Prostate gland (tissue), 2 donors: ENCODE measurements around the gene SNCG. TPM values are rescaled to one million over a fixed set of nuclear protein-coding genes. Genes with fewer than 3 reads are reported as not detected.
A peak's percentile ranks its signal among the peaks of the same experiment; 100 is the strongest.

ENCODE experiments used
- DNase-seq: peaks from one replicate; pipeline ENCODE4 v3.0.0-alpha.2; 2019; ENCODE audit warnings: low spot score
- H3K27ac ChIP-seq, 2 donors: fragments of 200-600 bp; sonication (generic); 2 replicates each; pipeline ENCODE4 v1.5.1; 2017 to 2019
- H3K27me3 ChIP-seq: fragments of 200-600 bp; sonication (generic); replicated peaks from 2 replicates; pipeline ENCODE4 v1.5.1; 2019; ENCODE audit not compliant: insufficient read depth
- H3K36me3 ChIP-seq, 2 donors: fragments of 200-600 bp; sonication (generic); 1 replicate in 1 of 2; 2 replicates in 1 of 2; pipeline versions ENCODE4 v1.5.1 to v1.8.1; 2017 to 2019
- H3K4me1 ChIP-seq: fragments of 200-600 bp; sonication (generic); replicated peaks from 2 replicates; pipeline ENCODE4 v1.5.1; 2019
- H3K4me3 ChIP-seq, 2 donors: fragments of 200-600 bp; sonication (generic); 2 replicates each; pipeline ENCODE4 v1.5.1; 2017 to 2019
- H3K9me3 ChIP-seq: fragments of 200-600 bp; sonication (generic); 2 replicates; pipeline ENCODE4 v1.5.1; 2017
- CTCF ChIP-seq, 4 experiments: fragments of 200-600 bp in 2 of 4; fragments of 450-650 bp in 2 of 4; sonication (generic) in 2 of 4; IDR thresholded peaks; 1 replicate in 3 of 4; 2 replicates in 1 of 4; pipeline ENCODE4 v1.5.1; 2016 to 2019; ENCODE audit warnings: antibody characterized with exemption in 4 of 4, mild to moderate bottlenecking in 2 of 4, moderate library complexity in 2 of 4
- POLR2A ChIP-seq: fragments of 450-650 bp; IDR thresholded peaks from one replicate; pipeline ENCODE4 v1.6.1; 2016; ENCODE audit warnings: antibody characterized with exemption, mild to moderate bottlenecking
- POLR2AphosphoS5 ChIP-seq: sonication (generic); formaldehyde crosslinking; IDR thresholded peaks from one replicate; pipeline ENCODE4 v1.6.1; 2017; ENCODE audit warnings: antibody characterized with exemption
- WGBS: methylation state at CpG from one replicate; pipeline ENCODE4 v1.1.5; 2018; 5-methylcytosine and 5-hydroxymethylcytosine counted together
- intact Hi-C: fragments of 100-400 bp; cut with DNase I; formaldehyde crosslinking; loops from one replicate; pipeline ENCODE4 v1.14.2; 2022
- total RNA-seq, 2 donors: library from RNA; depleted of rRNA; stranded (reverse); fragments of >200 nt; gene quantifications; one replicate each; pipeline ENCODE4 v1.1.0, GENCODE V29; 2016

SNCG gene
- total RNA-seq, 2 donors from 2014 or later, result 38.5 to 46.6 TPM

GRCh38 chr10:86964061-86964846 lies 5.9 kb downstream of the SNCG start:
- H3K4me3 ChIP-seq, result no peak overlapping the region
- H3K27ac ChIP-seq, result no peak overlapping the region
- DNase-seq, result no peak
- no peaks in the 10 kb centered on the region for H3K36me3 ChIP-seq
- no peaks in the 10 kb centered on the region for H3K9me3 ChIP-seq
- H3K4me1 ChIP-seq, result no peaks in the 10 kb centered on the region
- no peaks in the 10 kb centered on the region for H3K27me3 ChIP-seq
- intact Hi-C loops, result no loop called here
- TF ChIP-seq POLR2AphosphoS5 (no peak), POLR2A (no peak), CTCF (IDR thresholded peaks at IDR 0.05) (no peak)
- WGBS, result 86% methylated on average over 13 of the region's 13 CpGs

GRCh38 chr10:86964847-86965190 lies 6.4 kb downstream of the SNCG start:
- no peak for DNase-seq

GRCh38 chr10:86965986-86966654 lies 7.7 kb downstream of the SNCG start:
- TF ChIP-seq POLR2AphosphoS5, result no peak
- no peak for TF ChIP-seq CTCF (IDR thresholded peaks at IDR 0.05)
- TF ChIP-seq POLR2A, result no peak
- Histone ChIP-seq H3K4me3 (no peak overlapping the region), H3K27me3 (no peaks in the 10 kb centered on the region), H3K36me3 (no peaks in the 10 kb centered on the region), H3K27ac (peak overlapping the region in 1 of 2 donors; percentile 51), H3K9me3 (no peaks in the 10 kb centered on the region), H3K4me1 (peaks cover 4% of the 10 kb centered on the region)
- intact Hi-C loops, result no loop called here
- 69% methylated on average over 11 of the region's 11 CpGs for WGBS
- no peak for DNase-seq

More at GRCh38 chr10:86964847-86965190, 6.4 kb downstream of the SNCG start:
- Histone ChIP-seq H3K4me1 (no peaks in the 10 kb centered on the region), H3K36me3 (no peaks in the 10 kb centered on the region), H3K9me3 (no peaks in the 10 kb centered on the region), H3K27me3 (no peaks in the 10 kb centered on the region), H3K27ac (no peak overlapping the region), H3K4me3 (no peak overlapping the region)
- intact Hi-C loops, result no loop called here
- TF ChIP-seq CTCF (IDR thresholded peaks at IDR 0.05) (no peak), POLR2AphosphoS5 (no peak), POLR2A (no peak)
- WGBS, result 85% methylated on average over 2 of the region's 2 CpGs

- Histone ChIP-seq H3K4me1 (peaks cover 4% of the 10 kb centered on the region), H3K27ac (peak overlapping the region; percentile 97 to 98), H3K9me3 (no peaks in the 10 kb centered on the region), H3K27me3 (no peaks in the 10 kb centered on the region), H3K4me3 (no peak overlapping the region), H3K36me3 (no peaks in the 10 kb centered on the region)
- no peak for TF ChIP-seq POLR2A
- TF ChIP-seq CTCF (IDR thresholded peaks at IDR 0.05), result no peak
- no peak for TF ChIP-seq POLR2AphosphoS5
- WGBS, result 73% methylated on average over 7 of the region's 7 CpGs
- no peak for DNase-seq
- intact Hi-C loops, result no loop called here
These were observed 9.1 kb downstream of the SNCG start for GRCh38 chr10:86967481-86967941.
